Hippocampal formation (tissue), 2 donors: Measurements from ENCODE around the gene NTN4.
A peak's percentile ranks its signal among the peaks of the same experiment; 100 is the strongest.
"Not testable (repeated sequence)": the region's sequence is repeated elsewhere in the genome, so short reads cannot be mapped to it uniquely, and the experiment has no call there.

Experiments used
- DNase-seq, 2 donors: peaks; one replicate each; lab custom pipeline; 2025; lab: John Stamatoyannopoulos, UW

Gene NTN4

DNA sequence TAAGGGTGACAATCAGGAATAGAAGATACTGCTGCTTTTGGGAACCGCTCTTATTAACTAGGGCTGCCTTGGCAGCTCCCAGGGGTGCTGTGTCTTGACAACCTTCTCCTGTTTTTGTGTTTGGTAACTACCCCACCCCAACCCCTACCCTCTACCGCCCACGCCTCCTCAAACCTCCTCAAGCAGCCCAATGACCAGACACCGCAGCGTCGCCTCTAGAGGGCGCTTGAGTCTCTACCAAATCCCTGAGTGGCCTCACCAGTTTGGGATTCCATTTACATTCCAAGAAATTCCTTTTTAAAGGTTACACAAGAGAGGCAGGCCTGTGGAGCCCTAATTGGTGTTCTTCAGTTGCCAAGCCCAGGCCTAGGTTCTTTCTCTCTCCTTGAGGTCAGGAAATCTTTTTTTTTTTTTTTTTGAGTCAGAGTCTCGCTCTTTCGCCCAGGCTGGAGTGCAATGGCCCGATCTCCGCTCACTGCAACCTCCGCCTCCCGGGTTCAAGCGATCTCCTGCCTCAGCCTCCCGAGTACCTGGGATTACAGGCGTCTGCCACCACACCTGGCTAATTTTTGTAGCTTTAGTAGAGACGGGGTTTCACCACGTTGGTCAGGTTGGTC lies 166.9 kb downstream of the NTN4 start:
- DNase-seq = peak; percentile 12 to 26

DNA sequence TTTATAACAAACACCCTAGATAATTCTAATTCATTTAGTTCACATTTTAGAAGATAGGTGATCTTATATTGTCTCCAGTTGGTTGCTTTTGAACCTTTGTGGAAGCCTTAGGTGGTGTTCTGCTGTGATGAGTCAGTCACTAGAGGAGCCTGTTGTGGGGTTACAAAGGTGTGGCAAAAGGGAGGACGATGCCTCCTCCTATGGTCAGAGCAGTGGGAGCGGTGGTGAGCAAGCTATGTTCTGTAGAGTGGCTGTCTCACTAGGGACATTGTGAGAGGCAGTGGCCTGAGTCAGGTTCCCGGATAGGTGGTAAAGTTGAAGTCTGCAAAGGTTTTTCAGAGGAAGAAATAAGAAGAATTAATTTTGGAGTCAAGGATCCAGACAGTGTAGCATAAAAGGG lies 167.7 kb downstream of the NTN4 start:
- no peak for DNase-seq

DNA sequence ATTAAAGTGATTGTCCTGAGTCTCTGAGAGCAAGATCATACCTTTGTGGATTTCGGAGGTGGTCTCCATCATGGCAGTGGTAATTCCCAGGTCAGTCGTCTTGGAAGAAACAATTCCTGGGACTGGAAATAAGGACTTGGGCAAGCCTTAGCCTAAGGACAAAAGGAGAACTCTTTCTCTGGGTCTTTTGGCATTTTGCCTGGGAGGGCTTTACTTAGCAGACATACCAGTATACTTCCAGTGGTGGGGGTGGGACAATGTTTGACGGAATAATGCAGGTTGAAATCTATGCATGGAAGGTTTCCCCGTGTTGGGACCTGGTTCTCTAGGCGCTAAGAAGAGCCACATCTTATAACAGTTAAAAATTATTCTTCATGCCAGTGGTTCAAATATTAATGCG lies 168.8 kb downstream of the NTN4 start:
- DNase-seq = no peak

DNA sequence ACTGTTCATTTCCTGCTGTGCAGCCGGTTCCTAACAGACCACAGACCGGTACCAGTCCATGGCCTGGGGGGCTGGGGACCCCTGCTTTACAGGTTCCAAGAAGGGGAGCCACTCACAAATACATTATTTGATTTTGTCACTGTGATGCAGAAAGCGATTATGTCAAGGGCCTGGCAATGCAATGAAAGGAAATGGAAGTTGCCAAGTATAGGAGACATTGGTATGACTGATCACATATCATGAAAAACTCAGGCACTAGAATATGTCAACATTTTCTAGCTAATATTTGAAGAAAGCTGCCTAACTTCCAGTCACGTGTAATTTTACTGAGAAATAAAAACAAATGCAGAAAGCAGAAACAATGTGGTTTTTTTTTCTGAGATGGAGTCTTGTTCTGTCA lies 170.4 kb downstream of the NTN4 start:
- no peak for DNase-seq

DNA sequence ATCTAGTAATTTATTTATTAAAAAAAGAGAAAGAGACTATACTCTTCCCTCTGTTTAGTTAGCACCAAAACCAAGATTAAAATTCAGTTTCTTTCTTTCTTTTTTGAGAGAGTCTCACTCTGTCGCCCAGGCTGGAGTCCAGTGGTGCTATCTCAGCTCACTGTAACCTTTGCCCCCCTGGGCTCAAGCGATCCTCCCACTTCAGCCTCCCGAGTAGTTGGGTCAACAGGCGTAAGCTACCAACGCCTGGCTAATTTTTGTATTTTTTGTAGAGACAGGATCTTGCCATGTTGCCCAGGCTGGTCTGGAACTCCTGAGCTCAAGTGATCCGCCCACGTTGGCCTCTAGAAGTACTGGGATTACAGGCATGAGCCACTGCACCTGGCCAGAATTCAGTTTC lies 174.1 kb downstream of the NTN4 start:
- DNase-seq = not testable (repeated sequence)

DNA sequence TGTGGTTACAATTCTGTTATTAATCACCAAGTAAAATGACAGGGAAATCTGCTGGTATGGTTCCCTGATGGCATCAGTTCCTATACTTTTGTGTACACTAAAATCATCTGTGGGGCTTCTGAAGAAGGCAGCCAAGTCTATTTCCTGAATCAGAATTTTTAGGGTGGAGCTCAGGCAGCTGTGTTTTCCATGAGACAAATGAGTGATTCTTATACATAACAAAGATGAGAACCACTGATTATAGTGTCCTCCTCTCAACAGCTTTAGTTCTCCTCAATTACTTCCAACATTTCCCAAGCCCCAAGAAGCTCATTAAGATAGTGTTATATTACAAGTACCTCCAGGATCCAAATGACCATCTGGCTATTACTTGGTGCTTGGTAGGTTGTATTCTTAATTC lies 174.8 kb downstream of the NTN4 start:
- DNase-seq = no peak

DNA sequence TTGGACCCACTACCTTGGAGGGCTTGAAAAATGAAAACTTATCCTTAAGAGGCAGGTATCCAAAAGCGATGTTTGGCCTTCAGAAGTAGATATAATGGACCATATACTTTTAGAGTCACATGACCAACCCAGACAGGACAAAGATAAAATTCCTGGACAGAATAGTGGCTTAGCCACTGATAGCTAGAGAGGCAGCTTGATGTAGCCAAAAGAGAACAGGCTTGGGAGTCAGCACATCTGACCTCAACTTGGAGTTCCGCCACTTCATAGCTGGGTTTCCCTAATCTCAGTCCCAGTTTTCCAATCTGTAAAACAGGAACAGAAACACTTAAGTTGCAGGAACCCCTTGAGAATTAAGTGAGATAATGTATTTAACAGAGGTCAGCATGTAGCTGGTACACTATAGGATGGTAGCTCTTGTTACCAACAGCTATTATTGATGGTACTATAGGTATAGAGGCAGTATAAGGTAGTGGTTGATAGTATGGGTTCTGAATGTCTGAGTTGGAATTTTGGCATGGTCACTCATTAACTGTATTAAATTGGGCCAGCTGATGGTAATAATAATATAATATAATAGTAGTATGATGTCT lies 176.1 kb downstream of the NTN4 start:
- DNase-seq = no peak

DNA sequence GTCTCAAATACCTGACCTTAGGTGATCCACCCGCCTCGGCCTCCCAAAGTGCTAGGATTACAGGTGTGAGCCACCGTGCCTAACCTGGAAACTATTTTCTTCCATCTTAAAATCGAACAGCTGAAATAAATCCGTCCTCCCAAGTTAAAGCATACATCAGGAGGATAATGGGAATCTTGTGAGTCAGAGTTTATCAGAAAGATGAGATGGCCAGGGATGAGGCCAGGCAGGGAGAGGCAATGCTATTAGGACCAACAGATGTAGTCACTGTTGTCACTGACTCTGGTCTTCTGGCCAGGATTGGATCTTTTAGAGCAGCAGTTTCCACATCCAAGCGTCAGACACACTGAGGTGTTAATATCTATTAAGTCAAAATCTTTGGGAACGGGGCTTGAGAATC lies 177.5 kb downstream of the NTN4 start:
- no peak for DNase-seq

DNA sequence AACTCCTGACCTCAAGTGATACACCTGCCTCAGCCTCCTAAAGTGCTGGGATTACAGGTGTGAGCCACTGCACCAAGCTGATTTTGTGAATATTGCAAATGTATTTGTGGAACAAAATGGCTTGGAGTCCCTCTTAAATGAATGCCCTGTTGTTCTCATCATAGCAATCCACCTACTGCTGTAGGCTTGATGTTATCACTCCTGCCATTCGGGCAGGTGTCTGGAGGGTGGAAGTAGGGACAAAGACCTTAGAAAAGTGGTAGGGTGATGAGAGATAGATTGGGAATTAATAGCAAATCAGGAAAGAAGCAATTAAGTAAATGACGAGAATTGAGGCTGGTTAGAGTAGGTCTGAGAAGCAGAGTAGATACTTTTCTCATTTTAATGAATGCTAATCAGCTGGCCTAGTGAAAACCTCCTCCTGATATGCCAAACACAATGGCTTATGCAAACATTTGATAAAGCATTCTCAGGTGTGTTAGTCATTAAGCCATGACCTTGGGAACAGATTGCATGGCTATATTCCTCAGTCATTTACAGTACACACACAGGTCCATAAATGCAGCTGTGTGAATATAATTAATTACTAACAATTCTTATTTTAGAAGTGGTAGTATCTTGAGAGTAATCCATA lies 178.8 kb downstream of the NTN4 start:
- no peak for DNase-seq

DNA sequence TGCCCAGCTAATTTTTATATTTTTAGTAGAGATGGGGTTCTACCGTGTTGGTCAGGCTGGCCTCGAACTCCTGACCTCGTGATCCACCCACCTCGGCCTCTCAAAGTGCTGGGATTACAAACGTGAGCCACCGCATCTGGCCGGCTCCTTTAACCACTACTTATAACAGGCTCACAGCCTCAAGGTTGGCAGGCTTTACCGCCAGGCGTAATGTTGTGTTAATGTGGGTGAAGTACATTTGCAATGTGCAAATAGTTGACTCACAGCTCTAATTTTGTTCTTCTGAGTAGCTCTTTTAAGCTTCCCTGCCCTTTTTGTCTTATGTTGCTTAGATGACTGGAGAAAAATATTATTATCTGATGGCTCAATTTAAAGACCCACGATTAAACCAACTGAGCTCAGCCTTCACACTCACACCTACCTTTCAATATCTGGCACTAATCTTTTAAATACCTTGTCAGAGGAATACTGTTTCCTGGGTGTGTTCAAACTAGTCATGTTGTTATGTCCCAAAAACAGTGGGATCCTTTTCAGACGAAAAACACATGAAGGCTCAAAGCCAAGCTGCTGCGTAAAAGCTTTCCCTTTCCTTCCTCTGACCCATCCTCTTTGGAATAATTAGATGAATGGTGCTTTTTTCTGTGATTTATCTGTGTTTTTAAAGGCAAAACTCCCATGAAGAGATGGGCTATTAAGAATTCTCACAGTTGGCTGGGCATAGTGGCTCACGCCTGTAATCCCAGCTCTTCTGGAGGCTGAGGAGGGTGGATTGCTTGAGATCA lies 182.1 kb downstream of the NTN4 start:
- DNase-seq = peak in 1 of 2 donors; percentile 32
